Fibroblast of villous mesenchyme (primary cell): ENCODE results near the gene PRRX2. TPM values are rescaled to one million over a fixed set of nuclear protein-coding genes. Genes with fewer than 3 reads are reported as not detected.

Experiments used
- DNase-seq: peaks from one replicate; pipeline ENCODE4 v3.0.0-alpha.2; 2010; ENCODE audit warnings: low read depth
- H3K4me3 ChIP-seq: 2 replicates; pipeline ENCODE4 v1.5.1; 2011; ENCODE audit warnings: low read depth, mild to moderate bottlenecking, low read length
- total RNA-seq: library from RNA; depleted of rRNA; stranded (reverse); fragments of >200 nt; gene quantifications from 2 replicates; pipeline ENCODE4 v1.2.3, GENCODE V29; 2012
- TF ChIP-seq, protein P1 (sequence below): IDR thresholded peaks from 2 replicates; pipeline ENCODE4 v1.5.1; 2012; ENCODE audit warnings: low read depth, mild to moderate bottlenecking, low read length; ENCODE audit not compliant: insufficient read depth

Gene PRRX2
- total RNA-seq, 1 donor = under 0.01 TPM

DNA sequence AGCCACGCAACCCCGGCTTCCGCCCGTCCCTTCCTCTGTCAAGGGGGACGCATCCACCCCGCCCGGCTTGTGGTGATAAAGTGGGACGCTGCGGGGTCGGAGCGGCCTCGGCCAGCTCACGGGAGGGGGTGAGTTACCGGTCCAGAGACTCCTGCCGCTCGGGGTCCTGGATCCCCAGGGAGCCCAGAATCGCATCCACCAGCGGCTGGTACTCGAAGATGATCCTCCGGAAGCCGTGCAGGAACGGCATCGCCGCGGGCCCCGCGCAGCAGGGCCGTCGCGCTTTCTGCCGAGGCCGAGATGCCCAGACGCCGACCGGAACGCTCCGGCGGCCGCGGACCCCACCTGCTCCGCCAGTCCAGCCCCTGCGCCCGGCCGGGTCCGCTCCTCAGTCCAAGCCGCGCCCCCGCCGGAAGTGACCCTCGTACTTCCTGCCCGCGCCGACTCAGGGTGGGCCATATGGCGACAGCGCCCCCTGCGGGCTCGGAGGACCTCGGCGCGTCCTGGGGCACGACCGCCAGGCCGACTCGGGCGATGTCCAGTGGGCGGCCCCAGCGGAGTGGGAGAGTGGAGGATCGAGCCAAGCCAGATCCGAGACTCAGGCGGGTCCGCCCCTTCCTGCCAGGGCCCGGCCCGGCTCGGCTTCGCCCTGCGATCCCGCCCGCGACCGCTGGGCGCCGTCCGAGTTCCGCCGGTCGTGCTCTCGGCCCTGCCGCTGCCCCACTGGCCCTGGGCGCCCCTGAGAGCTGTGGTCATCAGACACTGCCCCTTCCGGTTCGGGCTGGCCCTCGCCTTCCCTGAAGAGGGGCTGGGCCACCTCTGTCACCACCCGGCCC lies 23.5 kb upstream of the PRRX2 start, which contains the start of gene ASB6:
ASB6 (minus strand) TSS at position 402 of the 836 bp plus-strand sequence; CDS start at position 250, 152 bp downstream.
- TF ChIP-seq, protein P1, sequence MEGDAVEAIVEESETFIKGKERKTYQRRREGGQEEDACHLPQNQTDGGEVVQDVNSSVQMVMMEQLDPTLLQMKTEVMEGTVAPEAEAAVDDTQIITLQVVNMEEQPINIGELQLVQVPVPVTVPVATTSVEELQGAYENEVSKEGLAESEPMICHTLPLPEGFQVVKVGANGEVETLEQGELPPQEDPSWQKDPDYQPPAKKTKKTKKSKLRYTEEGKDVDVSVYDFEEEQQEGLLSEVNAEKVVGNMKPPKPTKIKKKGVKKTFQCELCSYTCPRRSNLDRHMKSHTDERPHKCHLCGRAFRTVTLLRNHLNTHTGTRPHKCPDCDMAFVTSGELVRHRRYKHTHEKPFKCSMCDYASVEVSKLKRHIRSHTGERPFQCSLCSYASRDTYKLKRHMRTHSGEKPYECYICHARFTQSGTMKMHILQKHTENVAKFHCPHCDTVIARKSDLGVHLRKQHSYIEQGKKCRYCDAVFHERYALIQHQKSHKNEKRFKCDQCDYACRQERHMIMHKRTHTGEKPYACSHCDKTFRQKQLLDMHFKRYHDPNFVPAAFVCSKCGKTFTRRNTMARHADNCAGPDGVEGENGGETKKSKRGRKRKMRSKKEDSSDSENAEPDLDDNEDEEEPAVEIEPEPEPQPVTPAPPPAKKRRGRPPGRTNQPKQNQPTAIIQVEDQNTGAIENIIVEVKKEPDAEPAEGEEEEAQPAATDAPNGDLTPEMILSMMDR = peak; percentile 90
- peak within 1 kb of the TSS; percentile 96 for H3K4me3 ChIP-seq
- peak; percentile 97 for DNase-seq

DNA sequence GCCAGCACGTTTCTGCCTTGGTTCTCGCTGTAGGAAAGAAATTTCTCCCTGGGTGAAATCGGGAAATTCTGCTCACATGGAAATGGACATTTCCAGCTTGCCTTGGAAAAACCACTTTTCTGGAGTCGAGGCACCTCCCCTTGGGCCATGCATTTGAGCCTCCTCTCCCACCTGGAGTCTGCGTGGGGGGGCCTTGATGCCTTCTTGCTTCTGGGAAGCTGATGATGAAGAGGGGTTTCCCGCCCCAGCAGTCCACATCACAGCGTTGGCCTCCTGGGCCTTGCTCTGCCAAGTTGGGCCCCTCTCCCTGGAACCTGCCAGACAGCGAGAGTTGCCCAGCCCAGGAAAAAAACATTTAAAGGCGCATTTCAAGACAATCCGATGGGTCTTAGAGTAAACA lies 21.7 kb upstream of the PRRX2 start:
- DNase-seq = no peak
- TF ChIP-seq, protein P1 = no peak
- H3K4me3 ChIP-seq = no peak overlapping the region

DNA sequence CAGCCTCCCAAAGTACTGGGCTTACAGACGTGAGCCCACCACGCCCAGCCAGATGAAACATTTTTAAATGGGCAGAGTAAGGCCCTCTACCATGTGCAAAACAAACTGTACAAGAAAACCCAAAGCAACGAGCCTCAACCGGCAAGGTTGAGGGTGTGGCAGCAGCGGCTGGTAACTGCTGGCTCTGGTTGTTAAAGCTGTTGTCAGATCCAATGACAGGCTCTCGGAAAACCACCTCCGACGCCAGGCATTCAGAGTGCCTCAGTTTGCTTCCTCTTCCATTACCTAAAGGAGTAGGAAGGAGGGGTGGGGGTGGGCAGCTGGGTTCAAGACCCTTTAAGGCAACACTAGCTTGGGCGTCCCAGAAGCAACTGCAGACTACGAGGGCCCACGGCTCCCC lies 21.1 kb upstream of the PRRX2 start:
- TF ChIP-seq, protein P1 = no peak
- DNase-seq = no peak
- H3K4me3 ChIP-seq = no peak overlapping the region

DNA sequence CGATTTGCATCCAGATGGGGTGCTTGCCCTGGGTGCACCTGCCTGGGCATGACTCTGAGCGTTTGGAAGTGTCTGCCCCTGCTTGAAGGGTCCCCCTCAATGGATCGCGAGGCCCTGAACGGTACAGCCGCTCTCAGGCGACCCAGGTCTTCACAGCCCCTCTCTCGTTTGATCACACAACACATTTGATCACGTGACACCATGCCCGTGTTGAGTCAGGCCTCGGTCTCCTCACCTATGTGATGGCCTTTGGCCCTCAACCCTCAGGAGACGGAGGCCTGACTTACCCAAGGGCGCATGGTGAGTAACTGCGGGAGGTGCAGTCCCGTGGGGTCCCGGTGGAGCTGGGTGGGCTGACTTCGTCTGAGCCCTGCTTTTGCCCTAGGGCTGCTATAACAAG lies 20.5 kb upstream of the PRRX2 start:
- DNase-seq = no peak
- H3K4me3 ChIP-seq = no peak overlapping the region
- TF ChIP-seq, protein P1 = no peak

DNA sequence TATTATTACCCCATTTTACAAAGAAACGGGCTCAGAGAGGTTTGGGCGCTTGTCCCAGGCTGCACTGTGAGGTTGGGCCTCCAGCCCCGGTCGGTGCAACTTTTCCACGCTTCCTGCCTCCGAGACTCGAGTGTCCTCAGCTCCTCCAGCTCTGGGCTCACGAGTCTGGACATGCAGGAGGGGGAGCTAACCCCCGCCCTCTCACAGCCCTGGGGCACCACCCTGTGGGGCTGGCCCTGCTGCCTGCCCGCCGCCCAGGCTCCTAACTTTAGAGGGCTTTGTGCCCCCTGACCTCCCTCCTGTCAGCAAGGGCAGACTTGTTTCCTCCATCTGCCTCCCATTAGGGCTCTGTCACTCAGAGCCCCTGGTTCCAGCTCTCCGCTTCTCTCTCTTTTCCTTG lies 19.2 kb upstream of the PRRX2 start:
- TF ChIP-seq, protein P1 = no peak
- no peak for DNase-seq
- H3K4me3 ChIP-seq = no peak overlapping the region

DNA sequence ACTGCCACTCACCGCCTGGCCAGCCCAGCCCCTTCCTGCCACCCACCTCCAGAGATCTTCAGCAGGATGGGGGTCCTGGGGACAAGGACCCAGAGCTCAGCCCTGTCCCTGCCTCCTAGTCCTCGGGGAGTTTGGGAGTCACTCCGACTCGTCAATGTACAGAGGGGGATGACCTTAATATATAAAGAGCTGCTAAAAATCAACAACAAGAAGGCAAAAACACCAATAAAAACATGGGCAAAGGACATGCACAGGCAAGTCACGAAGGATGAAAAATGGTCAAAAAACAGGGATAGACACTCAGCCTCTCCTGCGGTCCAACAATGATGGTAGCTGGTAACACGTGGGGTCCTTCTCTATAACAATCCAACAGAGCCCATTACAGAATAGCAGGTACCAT lies 18.8 kb upstream of the PRRX2 start:
- H3K4me3 ChIP-seq = no peak overlapping the region
- DNase-seq = no peak
- TF ChIP-seq, protein P1 = no peak
